ENCODE data around the gene ADAT3.

ADAT3 gene

GRCh38 chr19:1962674-1963073, 57.5 kb downstream of the ADAT3 start:
- FAIRE-seq: no peak
